Measurements from ENCODE around the gene HSD17B13.
"Not testable (repeated sequence)": the region's sequence is repeated elsewhere in the genome, so short reads cannot be mapped to it uniquely, and the experiment has no call there.

Gene HSD17B13

DNA sequence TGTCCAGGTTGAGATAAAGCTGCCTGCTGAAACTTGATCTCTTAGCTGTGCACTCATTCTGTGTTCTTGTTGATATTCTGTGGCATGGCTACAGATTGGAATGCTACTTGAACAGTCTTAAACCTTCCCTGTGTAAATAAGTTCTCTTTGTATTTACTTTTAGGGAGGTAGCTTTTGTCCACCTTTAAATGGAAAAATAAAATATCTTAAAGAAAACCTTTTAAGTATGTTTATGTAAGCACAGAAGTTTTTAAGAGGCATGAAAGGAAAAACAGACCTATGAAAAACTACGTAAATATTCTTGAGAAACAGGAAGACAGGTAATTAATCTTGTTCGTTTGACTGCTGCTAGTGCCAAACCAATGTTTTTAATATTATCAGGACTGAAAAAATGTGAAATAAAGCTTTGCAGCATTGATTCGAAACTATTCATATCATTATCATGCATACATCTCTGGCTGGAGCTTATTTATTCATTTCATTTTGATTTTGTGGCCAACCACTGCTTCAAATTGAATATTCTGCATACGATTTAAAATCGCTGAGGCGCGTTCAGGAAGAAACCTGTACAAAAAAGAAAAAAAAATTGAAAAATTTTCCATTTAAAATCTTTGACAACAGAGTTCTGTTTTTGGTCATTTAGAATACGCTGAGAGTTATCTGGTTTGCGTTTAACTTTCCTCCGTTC lies 17.8 kb downstream of the HSD17B13 start:
- H3K36me3 ChIP-seq (replicated peaks): no peaks in the 10 kb centered on the region
- TF ChIP-seq, protein P1, sequence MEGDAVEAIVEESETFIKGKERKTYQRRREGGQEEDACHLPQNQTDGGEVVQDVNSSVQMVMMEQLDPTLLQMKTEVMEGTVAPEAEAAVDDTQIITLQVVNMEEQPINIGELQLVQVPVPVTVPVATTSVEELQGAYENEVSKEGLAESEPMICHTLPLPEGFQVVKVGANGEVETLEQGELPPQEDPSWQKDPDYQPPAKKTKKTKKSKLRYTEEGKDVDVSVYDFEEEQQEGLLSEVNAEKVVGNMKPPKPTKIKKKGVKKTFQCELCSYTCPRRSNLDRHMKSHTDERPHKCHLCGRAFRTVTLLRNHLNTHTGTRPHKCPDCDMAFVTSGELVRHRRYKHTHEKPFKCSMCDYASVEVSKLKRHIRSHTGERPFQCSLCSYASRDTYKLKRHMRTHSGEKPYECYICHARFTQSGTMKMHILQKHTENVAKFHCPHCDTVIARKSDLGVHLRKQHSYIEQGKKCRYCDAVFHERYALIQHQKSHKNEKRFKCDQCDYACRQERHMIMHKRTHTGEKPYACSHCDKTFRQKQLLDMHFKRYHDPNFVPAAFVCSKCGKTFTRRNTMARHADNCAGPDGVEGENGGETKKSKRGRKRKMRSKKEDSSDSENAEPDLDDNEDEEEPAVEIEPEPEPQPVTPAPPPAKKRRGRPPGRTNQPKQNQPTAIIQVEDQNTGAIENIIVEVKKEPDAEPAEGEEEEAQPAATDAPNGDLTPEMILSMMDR (IDR thresholded peaks at IDR 0.05; ENCODE audit: low read depth, low read length, missing control alignments): no peak
- H3K27ac ChIP-seq: no peak overlapping the region
- peak; percentile 16 for DNase-seq
- no peak overlapping the region for H3K4me3 ChIP-seq (ENCODE audit: low read depth, low read length)
- H3K27me3 ChIP-seq (replicated peaks): no peaks in the 10 kb centered on the region
- in situ Hi-C loops (cut with HindIII; ENCODE audit: low pct_ligation_motif_present, low sequenced_read_pairs): no loop called here

DNA sequence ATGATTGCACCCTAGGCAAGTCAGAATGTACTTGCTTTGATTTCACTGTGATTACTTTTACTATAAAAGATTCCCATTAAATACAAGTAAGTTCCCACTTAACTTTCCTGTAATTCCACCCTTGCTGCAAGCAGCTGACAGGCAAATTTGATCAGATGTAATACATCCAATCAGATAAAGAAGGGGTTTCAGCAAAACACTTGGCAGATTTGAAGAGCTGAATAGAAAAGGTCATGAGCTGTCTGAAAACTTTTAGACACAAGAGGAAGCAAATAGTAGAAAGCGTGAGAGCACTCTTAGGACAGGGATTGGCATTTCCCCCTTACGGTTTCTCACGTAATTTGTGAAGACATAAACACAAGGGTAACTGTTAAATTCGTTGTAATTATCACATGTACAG lies 22.8 kb downstream of the HSD17B13 start:
- H3K36me3 ChIP-seq (replicated peaks): no peaks in the 10 kb centered on the region
- no peak overlapping the region for H3K4me3 ChIP-seq (ENCODE audit: low read depth, low read length)
- in situ Hi-C loops (cut with HindIII; ENCODE audit: low pct_ligation_motif_present, low sequenced_read_pairs): no loop called here
- DNase-seq: no peak
- H3K27ac ChIP-seq: no peak overlapping the region
- TF ChIP-seq, protein P1 (IDR thresholded peaks at IDR 0.05; ENCODE audit: low read depth, low read length, missing control alignments): no peak
- no peaks in the 10 kb centered on the region for H3K27me3 ChIP-seq (replicated peaks)

- Histone ChIP-seq H3K36me3 (replicated peaks) (no peaks in the 10 kb centered on the region), H3K27ac (no peak overlapping the region), H3K4me3 (ENCODE audit: low read depth, low read length) (no peak overlapping the region), H3K27me3 (replicated peaks) (no peaks in the 10 kb centered on the region)
- TF ChIP-seq, protein P1 (IDR thresholded peaks at IDR 0.05; ENCODE audit: low read depth, low read length, missing control alignments): no peak
- no peak for DNase-seq
- in situ Hi-C loops (cut with HindIII; ENCODE audit: low pct_ligation_motif_present, low sequenced_read_pairs): no loop called here
These were observed 24.3 kb downstream of the HSD17B13 start for GRCh38 chr4:87298362-87298761.

DNA sequence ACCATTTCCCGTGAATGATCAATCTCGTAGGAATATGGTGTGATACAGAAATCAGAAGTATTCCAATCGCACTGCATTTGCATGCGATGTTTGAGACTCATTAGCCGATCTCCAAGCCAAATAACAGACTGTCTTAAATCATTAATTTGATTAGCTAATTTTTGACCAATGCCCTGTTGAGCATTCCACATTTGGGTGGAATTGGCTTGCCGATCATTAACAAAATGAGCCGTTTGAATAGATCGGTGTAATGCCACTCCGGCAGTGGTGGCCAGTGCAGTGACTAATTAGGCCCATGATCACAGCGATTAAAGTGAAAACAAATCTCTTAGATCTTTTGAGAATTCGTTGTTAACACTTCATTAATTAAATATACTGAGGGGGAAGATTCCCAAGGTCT lies 27.8 kb downstream of the HSD17B13 start:
- in situ Hi-C loops (cut with HindIII; ENCODE audit: low pct_ligation_motif_present, low sequenced_read_pairs); H3K27me3 ChIP-seq (replicated peaks); H3K27ac ChIP-seq; DNase-seq; H3K4me3 ChIP-seq (ENCODE audit: low read depth, low read length); H3K36me3 ChIP-seq (replicated peaks): not testable (repeated sequence)

- in situ Hi-C loops (cut with HindIII; ENCODE audit: low pct_ligation_motif_present, low sequenced_read_pairs); H3K27ac ChIP-seq; H3K36me3 ChIP-seq (replicated peaks); H3K4me3 ChIP-seq (ENCODE audit: low read depth, low read length); H3K27me3 ChIP-seq (replicated peaks); DNase-seq: not testable (repeated sequence)
These were observed 28.8 kb downstream of the HSD17B13 start for GRCh38 chr4:87293889-87294288.

GRCh38 chr4:87286970-87287369 lies 35.7 kb downstream of the HSD17B13 start:
- in situ Hi-C loops (cut with HindIII; ENCODE audit: low pct_ligation_motif_present, low sequenced_read_pairs): no loop called here
- no peaks in the 10 kb centered on the region for H3K36me3 ChIP-seq (replicated peaks)
- H3K27me3 ChIP-seq (replicated peaks): no peaks in the 10 kb centered on the region
- DNase-seq: no peak
- H3K27ac ChIP-seq: no peak overlapping the region
- H3K4me3 ChIP-seq (ENCODE audit: low read depth, low read length): no peak overlapping the region
- TF ChIP-seq, protein P1 (IDR thresholded peaks at IDR 0.05; ENCODE audit: low read depth, low read length, missing control alignments): no peak

DNA sequence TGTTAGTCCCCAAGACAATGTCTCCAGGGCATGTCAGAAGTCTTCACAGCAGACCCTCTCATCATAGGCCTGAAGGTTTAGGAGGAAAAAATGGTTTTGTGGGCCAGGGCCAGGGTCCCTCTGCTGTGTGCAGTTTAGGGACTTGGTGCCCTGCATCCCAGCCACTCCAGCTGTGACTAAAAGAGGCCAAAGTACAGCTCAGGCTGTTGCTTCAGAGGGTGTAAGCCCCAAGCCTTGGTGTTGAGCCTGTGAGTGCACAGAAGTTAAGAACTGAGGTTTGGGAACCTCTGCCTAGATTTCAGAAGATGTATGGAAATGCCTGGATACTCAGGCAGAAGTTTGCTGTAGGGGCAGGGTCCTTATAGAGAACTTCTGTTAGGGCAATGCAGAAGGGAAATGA lies 38.4 kb downstream of the HSD17B13 start:
- in situ Hi-C loops (cut with HindIII; ENCODE audit: low pct_ligation_motif_present, low sequenced_read_pairs); H3K4me3 ChIP-seq (ENCODE audit: low read depth, low read length): not testable (repeated sequence)

More for the DNA sequence above, 38.4 kb downstream of the HSD17B13 start:
- not testable (repeated sequence) for H3K27ac ChIP-seq; H3K27me3 ChIP-seq (replicated peaks); H3K36me3 ChIP-seq (replicated peaks); DNase-seq
